Esophagus squamous epithelium (tissue), 5 donors: ENCODE data around the gene PDHX. TPM values are rescaled to one million over a fixed set of nuclear protein-coding genes. Genes with fewer than 3 reads are reported as not detected.
A peak's percentile ranks its signal among the peaks of the same experiment; 100 is the strongest.

Experiments
- DNase-seq: peaks from one replicate; lab custom pipeline; 2025; lab: John Stamatoyannopoulos, UW
- H3K27ac ChIP-seq, 4 donors: fragments of 200-600 bp; sonication (generic); one replicate each; pipeline ENCODE4 v1.5.1; 2016 to 2019; ENCODE audit warnings: mild to moderate bottlenecking in 1 of 4
- H3K27me3 ChIP-seq, 4 donors: fragments of 200-600 bp; sonication (generic); 1 replicate in 3 of 4; 2 replicates in 1 of 4; pipeline versions ENCODE4 v1.5.1 to v1.6.0; 2017 to 2021; ENCODE audit warnings: antibody characterized with exemption in 1 of 4
- H3K36me3 ChIP-seq, 3 donors: fragments of 200-600 bp; sonication (generic); one replicate each; pipeline ENCODE4 v1.5.1; 2016 to 2019
- H3K4me1 ChIP-seq, 3 donors: fragments of 200-600 bp; sonication (generic); one replicate each; pipeline ENCODE4 v1.5.1; 2017 to 2019
- H3K4me3 ChIP-seq, 4 donors: fragments of 200-600 bp; sonication (generic); 1 replicate in 3 of 4; 2 replicates in 1 of 4; pipeline ENCODE4 v1.5.1; 2016 to 2019; ENCODE audit warnings: mild to moderate bottlenecking in 2 of 4, moderate library complexity in 1 of 4
- H3K9me3 ChIP-seq, 3 donors: fragments of 200-600 bp; sonication (generic); one replicate each; pipeline ENCODE4 v1.5.1; 2016 to 2019
- POLR2A ChIP-seq, 4 donors: fragments of 450-650 bp; IDR thresholded peaks; one replicate each; pipeline ENCODE4 v1.6.1; 2017; ENCODE audit warnings: antibody characterized with exemption in 4 of 4, mild to moderate bottlenecking in 4 of 4, moderate library complexity in 3 of 4
- WGBS, 2 donors: methylation state at CpG; one replicate each; pipeline ENCODE4 v1.1.5; 2018; 5-methylcytosine and 5-hydroxymethylcytosine counted together
- intact Hi-C: fragments of 100-400 bp; cut with DNase I; formaldehyde crosslinking; loops from one replicate; pipeline ENCODE4 v1.15.0; 2022
- total RNA-seq, 4 donors: library from RNA; depleted of rRNA; stranded (reverse); fragments of >200 nt; gene quantifications; one replicate each; pipeline ENCODE4 v1.1.0, GENCODE V29; 2016
- TF ChIP-seq, protein P1 (sequence below), 6 experiments: fragments of 450-650 bp in 4 of 6; fragments of 200-600 bp in 2 of 6; sonication (generic) in 2 of 6; IDR thresholded peaks; one replicate each; pipeline ENCODE4 v1.5.1; 2016 to 2019; ENCODE audit warnings: antibody characterized with exemption in 6 of 6, mild to moderate bottlenecking in 4 of 6, moderate library complexity in 4 of 6
- donor health status: DM: yes; HTN: yes; CAD: no.

Gene PDHX
- total RNA-seq, 4 donors from 2014 or later: 14.1 to 29.9 (median 25.7) TPM

DNA sequence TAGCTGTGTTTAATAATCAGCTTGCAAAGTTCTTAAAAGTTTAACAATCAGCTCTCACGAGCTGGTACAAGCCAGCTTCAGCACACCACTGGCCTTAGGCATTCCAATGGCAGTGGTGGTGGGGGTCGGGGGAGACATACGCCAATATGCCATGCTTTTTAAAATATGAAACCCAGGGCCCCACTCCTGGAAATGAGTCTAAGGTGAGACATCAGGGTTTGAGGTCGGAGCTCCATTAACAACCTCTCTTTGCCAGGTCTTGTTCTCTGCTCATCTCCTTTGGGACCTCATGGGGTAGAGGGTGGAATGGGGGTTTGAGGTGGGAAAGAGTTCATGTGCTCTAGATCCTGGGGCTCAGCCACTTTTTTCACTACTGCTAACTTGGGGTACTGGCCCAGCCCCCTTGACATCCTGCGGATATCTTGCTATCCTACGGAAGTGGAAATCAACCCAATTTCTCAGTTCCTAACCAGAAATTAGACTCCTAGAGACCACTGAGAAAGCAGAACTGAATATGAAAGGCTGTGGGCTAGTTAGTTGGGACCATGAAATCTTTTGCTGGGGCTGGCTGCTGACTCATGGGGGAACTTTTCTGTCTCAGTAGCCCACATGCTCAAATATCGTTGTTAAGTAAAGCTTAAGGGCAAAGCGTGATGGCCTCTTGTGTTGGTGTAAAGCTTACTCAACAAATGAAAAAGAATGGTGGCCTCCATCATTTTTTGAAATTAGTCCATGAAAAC lies 90.1 kb downstream of the PDHX start:
- H3K4me3 ChIP-seq: no peak overlapping the region
- H3K27me3 ChIP-seq: no peaks in the 10 kb centered on the region
- no peak for TF ChIP-seq POLR2A (IDR thresholded peaks at IDR 0.05)
- TF ChIP-seq, protein P1, sequence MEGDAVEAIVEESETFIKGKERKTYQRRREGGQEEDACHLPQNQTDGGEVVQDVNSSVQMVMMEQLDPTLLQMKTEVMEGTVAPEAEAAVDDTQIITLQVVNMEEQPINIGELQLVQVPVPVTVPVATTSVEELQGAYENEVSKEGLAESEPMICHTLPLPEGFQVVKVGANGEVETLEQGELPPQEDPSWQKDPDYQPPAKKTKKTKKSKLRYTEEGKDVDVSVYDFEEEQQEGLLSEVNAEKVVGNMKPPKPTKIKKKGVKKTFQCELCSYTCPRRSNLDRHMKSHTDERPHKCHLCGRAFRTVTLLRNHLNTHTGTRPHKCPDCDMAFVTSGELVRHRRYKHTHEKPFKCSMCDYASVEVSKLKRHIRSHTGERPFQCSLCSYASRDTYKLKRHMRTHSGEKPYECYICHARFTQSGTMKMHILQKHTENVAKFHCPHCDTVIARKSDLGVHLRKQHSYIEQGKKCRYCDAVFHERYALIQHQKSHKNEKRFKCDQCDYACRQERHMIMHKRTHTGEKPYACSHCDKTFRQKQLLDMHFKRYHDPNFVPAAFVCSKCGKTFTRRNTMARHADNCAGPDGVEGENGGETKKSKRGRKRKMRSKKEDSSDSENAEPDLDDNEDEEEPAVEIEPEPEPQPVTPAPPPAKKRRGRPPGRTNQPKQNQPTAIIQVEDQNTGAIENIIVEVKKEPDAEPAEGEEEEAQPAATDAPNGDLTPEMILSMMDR (IDR thresholded peaks at IDR 0.05): no peak
- DNase-seq: no peak
- H3K36me3 ChIP-seq: no peaks in the 10 kb centered on the region
- peaks cover 0 to 69% (median 20%) of the 10 kb centered on the region in 3 donors for H3K4me1 ChIP-seq
- no peak overlapping the region for H3K27ac ChIP-seq
- intact Hi-C loops: loop anchor here (10.0 kb wide), 1 partner anchor 108 kb away; no protein-coding TSS in a partner anchor
- 69 to 71% methylated on average over 8 of the region's 8 CpGs for WGBS, 2 donors
- no peaks in the 10 kb centered on the region for H3K9me3 ChIP-seq

DNA sequence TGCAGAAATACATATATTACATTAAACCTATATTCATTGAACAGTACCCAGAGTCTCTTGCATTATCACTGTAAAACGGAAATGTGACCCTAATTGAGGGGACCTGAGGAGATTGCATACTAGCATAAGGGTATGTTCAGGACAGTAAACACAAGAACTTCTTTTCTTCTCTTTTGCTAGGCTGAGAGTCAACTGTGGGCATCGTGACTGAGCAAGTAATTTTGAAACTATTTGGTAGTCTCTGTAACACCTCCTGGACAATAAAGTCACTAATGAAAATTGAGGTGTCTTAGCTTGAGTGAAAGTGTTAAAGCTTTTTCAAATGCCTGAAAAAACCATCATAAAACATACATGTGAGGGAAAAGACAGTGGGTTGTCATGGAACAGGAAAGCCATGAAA lies 90.9 kb downstream of the PDHX start:
- intact Hi-C loops: loop anchor here (10.0 kb wide), 1 partner anchor 108 kb away; no protein-coding TSS in a partner anchor
- 67 to 75% methylated on average over 2 of the region's 2 CpGs for WGBS, 2 donors
- no peaks in the 10 kb centered on the region for H3K27me3 ChIP-seq
- no peak for DNase-seq
- H3K4me1 ChIP-seq: peaks cover 0 to 74% (median 24%) of the 10 kb centered on the region in 3 donors
- H3K27ac ChIP-seq: no peak overlapping the region
- H3K36me3 ChIP-seq: no peaks in the 10 kb centered on the region
- TF ChIP-seq, protein P1 (IDR thresholded peaks at IDR 0.05): no peak
- TF ChIP-seq POLR2A (IDR thresholded peaks at IDR 0.05): no peak
- no peak overlapping the region for H3K4me3 ChIP-seq
- no peaks in the 10 kb centered on the region for H3K9me3 ChIP-seq

GRCh38 chr11:35009191-35009943 lies 92.9 kb downstream of the PDHX start:
- intact Hi-C loops: loop anchor here (10.0 kb wide), 1 partner anchor 105 kb away; no protein-coding TSS in a partner anchor
- Histone ChIP-seq H3K27me3 (no peaks in the 10 kb centered on the region), H3K4me1 (peaks cover 0 to 95% (median 38%) of the 10 kb centered on the region in 3 donors), H3K36me3 (no peaks in the 10 kb centered on the region), H3K9me3 (no peaks in the 10 kb centered on the region), H3K27ac (peak overlapping the region; percentile 52 to 77 (median 72)), H3K4me3 (no peak overlapping the region)
- TF ChIP-seq, protein P1 (IDR thresholded peaks at IDR 0.05): peak in 1 of 6 experiments; percentile 5
- TF ChIP-seq POLR2A (IDR thresholded peaks at IDR 0.05): no peak
- DNase-seq: no peak
- 44 to 47% methylated on average over 5 of the region's 5 CpGs for WGBS, 2 donors

GRCh38 chr11:35009944-35010342 lies 93.5 kb downstream of the PDHX start:
- intact Hi-C loops: loop anchor here (10.0 kb wide), 1 partner anchor 105 kb away; no protein-coding TSS in a partner anchor
- H3K9me3 ChIP-seq: no peaks in the 10 kb centered on the region
- no peak for DNase-seq
- no peaks in the 10 kb centered on the region for H3K27me3 ChIP-seq
- no peak for TF ChIP-seq POLR2A (IDR thresholded peaks at IDR 0.05)
- TF ChIP-seq, protein P1 (IDR thresholded peaks at IDR 0.05): no peak
- 27 to 32% methylated on average over 3 of the region's 3 CpGs for WGBS, 2 donors
- H3K4me1 ChIP-seq: peaks cover 0 to 91% (median 38%) of the 10 kb centered on the region in 3 donors
- no peak overlapping the region for H3K4me3 ChIP-seq
- H3K27ac ChIP-seq: peak overlapping the region; percentile 52 to 77 (median 72)
- no peaks in the 10 kb centered on the region for H3K36me3 ChIP-seq
